Stimulated activated CD8-positive, alpha-beta memory T cell treated with anti-CD3 and anti-CD28 coated beads, Interleukin-2, amount 100 ng/mL, for 1 hour (primary cell): ENCODE measurements around the gene ZNF780A.
A peak's percentile ranks its signal among the peaks of the same experiment; 100 is the strongest.
"Not testable (repeated sequence)": the region's sequence is repeated elsewhere in the genome, so short reads cannot be mapped to it uniquely, and the experiment has no call there.

Source experiments
- DNase-seq, 2 donors: peaks; one replicate each; pipeline ENCODE4 v3.0.0-alpha.2; 2020; ENCODE audit warnings: low read depth in 2 of 2

Gene ZNF780A

GRCh38 chr19:40090241-40091204 is at the start of gene ZNF780A:
Gene ZNF780A (minus strand): TSS chr19:40090943. CDS start chr19:40084753, 6,190 bp downstream.
- peak; percentile 52 to 61 for DNase-seq

- no peak for DNase-seq
These were observed 49.0 kb upstream of the ZNF780A start for GRCh38 chr19:40139533-40140287.

- no peak for DNase-seq
These were observed 46.1 kb upstream of the ZNF780A start for GRCh38 chr19:40136818-40137217.

- DNase-seq, result no peak
These were observed 44.1 kb upstream of the ZNF780A start for GRCh38 chr19:40134866-40135265.

GRCh38 chr19:40133491-40133890 is 42.7 kb upstream of the ZNF780A start:
- DNase-seq, result no peak

GRCh38 chr19:40130013-40130412 is 39.3 kb upstream of the ZNF780A start:
- no peak for DNase-seq

- DNase-seq, result no peak
These were observed 38.7 kb upstream of the ZNF780A start for GRCh38 chr19:40129425-40129824.

- DNase-seq, result no peak
These were observed 38.2 kb upstream of the ZNF780A start for GRCh38 chr19:40128991-40129390.

- no peak for DNase-seq
These were observed 28.6 kb upstream of the ZNF780A start for GRCh38 chr19:40119380-40119779.

GRCh38 chr19:40118638-40119037 is 27.9 kb upstream of the ZNF780A start:
- not testable (repeated sequence) for DNase-seq

GRCh38 chr19:40116075-40116474 is 25.3 kb upstream of the ZNF780A start:
- DNase-seq, result no peak

GRCh38 chr19:40114119-40114518 is 23.4 kb upstream of the ZNF780A start:
- not testable (repeated sequence) for DNase-seq

- DNase-seq, result not testable (repeated sequence)
These were observed 21.5 kb upstream of the ZNF780A start for GRCh38 chr19:40112271-40112670.

- no peak for DNase-seq
These were observed 19.8 kb upstream of the ZNF780A start for GRCh38 chr19:40110570-40110969.

- DNase-seq, result no peak
These were observed 14.0 kb upstream of the ZNF780A start for GRCh38 chr19:40104754-40105153.

- DNase-seq, result no peak
These were observed 12.9 kb upstream of the ZNF780A start for GRCh38 chr19:40103600-40103999.

GRCh38 chr19:40101813-40102212 is 11.1 kb upstream of the ZNF780A start:
- no peak for DNase-seq

- no peak for DNase-seq
These were observed 2.7 kb upstream of the ZNF780A start for GRCh38 chr19:40093416-40093815.

GRCh38 chr19:40091205-40092129 is 724 bp upstream of the ZNF780A start:
- no peak for DNase-seq

GRCh38 chr19:40089462-40089861 is 1.3 kb downstream of the ZNF780A start:
- no peak for DNase-seq

GRCh38 chr19:40088299-40089047 is 2.3 kb downstream of the ZNF780A start:
- DNase-seq, result no peak
